HEK293 (cell line): ENCODE data around the gene MYBBP1A.

Experiments used
- GLIS2 ChIP-seq: fragments of 450-650 bp; formaldehyde crosslinking; IDR thresholded peaks from 2 replicates; pipeline ENCODE4 v1.5.1; 2016; ENCODE audit warnings: missing biosample characterization, missing genetic modification characterization
- REST ChIP-seq: fragments of 450-650 bp; formaldehyde crosslinking; IDR thresholded peaks from 2 replicates; pipeline ENCODE4 v1.5.1; 2016; ENCODE audit warnings: missing biosample characterization, missing genetic modification characterization
- TRIM28 ChIP-seq: IDR thresholded peaks from 2 replicates; pipeline ENCODE4 v1.6.1; 2011; ENCODE audit warnings: low read length, control low read depth, borderline replicate concordance
- ZNF169 ChIP-seq: fragments of 450-650 bp; formaldehyde crosslinking; IDR thresholded peaks from 2 replicates; pipeline ENCODE4 v1.5.1; 2016; ENCODE audit warnings: missing biosample characterization, missing genetic modification characterization
- ZNF23 ChIP-seq: fragments of 450-650 bp; formaldehyde crosslinking; IDR thresholded peaks from 2 replicates; pipeline ENCODE4 v1.5.1; 2016; ENCODE audit warnings: missing biosample characterization, missing genetic modification characterization, borderline replicate concordance
- ZNF549 ChIP-seq: fragments of 450-650 bp; IDR thresholded peaks from 2 replicates; pipeline ENCODE4 v1.5.1; 2018; ENCODE audit warnings: missing biosample characterization, missing genetic modification characterization, mild to moderate bottlenecking, inconsistent platforms, moderate library complexity
- TF ChIP-seq, protein P1 (sequence below): fragments of 450-650 bp; formaldehyde crosslinking; IDR thresholded peaks from 2 replicates; pipeline ENCODE4 v1.5.1; 2016; ENCODE audit warnings: missing biosample characterization, missing genetic modification characterization

- TF ChIP-seq GLIS2 (tag by site-specific recombination), result no peak
- TF ChIP-seq, protein P1, sequence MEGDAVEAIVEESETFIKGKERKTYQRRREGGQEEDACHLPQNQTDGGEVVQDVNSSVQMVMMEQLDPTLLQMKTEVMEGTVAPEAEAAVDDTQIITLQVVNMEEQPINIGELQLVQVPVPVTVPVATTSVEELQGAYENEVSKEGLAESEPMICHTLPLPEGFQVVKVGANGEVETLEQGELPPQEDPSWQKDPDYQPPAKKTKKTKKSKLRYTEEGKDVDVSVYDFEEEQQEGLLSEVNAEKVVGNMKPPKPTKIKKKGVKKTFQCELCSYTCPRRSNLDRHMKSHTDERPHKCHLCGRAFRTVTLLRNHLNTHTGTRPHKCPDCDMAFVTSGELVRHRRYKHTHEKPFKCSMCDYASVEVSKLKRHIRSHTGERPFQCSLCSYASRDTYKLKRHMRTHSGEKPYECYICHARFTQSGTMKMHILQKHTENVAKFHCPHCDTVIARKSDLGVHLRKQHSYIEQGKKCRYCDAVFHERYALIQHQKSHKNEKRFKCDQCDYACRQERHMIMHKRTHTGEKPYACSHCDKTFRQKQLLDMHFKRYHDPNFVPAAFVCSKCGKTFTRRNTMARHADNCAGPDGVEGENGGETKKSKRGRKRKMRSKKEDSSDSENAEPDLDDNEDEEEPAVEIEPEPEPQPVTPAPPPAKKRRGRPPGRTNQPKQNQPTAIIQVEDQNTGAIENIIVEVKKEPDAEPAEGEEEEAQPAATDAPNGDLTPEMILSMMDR (tag by site-specific recombination), result peak; percentile 61
- no peak for TF ChIP-seq ZNF169 (tag by site-specific recombination)
- no peak for TF ChIP-seq REST (tag by site-specific recombination)
- no peak for TF ChIP-seq ZNF23 (tag by site-specific recombination)
- TF ChIP-seq TRIM28, result no peak
- no peak for TF ChIP-seq ZNF549 (tag by site-specific recombination)
Measured at GRCh38 chr17:4566785-4567184, 11.6 kb upstream of the MYBBP1A start.
